HG03175 (cell line): ENCODE data around the gene FAM170A.

Source experiments
- ATAC-seq: cut with Tn5 transposase; IDR thresholded peaks from one replicate; pipeline ENCODE4 v1.9.1; 2021; ENCODE audit warnings: mild to moderate bottlenecking, moderate library complexity; ENCODE audit not compliant: unreplicated experiment

FAM170A gene, protein sequence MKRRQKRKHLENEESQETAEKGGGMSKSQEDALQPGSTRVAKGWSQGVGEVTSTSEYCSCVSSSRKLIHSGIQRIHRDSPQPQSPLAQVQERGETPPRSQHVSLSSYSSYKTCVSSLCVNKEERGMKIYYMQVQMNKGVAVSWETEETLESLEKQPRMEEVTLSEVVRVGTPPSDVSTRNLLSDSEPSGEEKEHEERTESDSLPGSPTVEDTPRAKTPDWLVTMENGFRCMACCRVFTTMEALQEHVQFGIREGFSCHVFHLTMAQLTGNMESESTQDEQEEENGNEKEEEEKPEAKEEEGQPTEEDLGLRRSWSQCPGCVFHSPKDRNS

DNA sequence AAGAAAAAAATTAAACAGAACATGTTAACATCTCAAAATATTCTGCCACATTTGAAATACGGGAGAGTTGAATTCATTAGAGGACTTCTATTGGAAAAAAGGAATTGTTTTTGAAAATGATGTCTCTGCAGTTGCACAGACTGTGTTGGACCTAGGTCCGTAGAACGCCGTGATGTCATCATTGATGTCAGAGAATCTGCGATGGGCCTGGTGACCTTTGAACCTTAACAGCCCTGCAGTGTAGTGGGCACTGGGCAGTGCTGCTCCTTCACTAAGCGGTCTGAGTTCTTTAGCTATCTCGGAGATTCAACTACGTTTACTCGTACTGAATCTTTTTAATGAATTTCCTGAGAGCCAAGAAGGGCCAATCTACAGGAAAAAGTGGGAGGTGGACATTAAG, at the start of gene FAM170A:
FAM170A (plus strand) TSS at position 220 of the 400 bp plus-strand sequence. CDS start 211 bp downstream, outside the sequence.
- no peak for ATAC-seq

DNA sequence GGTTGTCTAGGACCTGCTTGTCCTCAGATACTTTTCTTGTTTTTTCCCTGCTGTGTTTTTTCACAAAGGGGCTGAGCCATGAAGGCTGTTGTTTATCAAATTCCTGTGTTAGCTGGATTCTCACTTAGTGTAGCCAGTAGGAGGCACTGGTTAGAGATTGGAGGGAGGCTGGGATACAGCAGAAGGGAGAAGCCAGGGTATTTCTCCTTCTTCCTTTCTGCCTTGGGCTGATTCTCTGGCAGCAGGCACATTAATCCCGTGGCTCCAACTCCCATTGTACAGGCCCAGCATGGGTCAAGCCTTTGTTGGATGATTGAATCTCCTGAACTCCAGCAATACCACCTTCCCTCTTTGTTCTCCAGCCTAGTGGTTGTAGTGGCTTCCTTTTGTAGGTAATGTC, 46.4 kb upstream of the FAM170A start:
- ATAC-seq, result no peak

DNA sequence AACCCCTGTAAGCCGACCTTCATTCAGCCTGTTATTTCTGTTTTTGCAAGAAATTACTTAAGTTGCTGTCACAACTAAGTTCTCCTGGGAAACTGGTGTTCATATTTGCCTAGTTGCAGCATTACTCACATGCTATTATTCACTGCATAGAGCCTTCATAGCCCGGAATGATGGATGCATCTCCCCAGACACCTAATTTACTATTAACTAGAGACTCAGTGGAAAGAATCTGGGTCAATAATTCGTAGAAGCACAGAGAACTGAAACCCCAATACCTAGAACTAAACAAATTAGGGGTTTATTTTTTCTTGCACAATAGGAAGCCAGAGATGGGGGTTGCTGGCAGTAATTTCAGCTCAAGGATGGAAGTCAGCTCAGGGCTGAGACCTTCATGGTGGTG, 45.7 kb upstream of the FAM170A start:
- ATAC-seq, result peak; percentile 90

DNA sequence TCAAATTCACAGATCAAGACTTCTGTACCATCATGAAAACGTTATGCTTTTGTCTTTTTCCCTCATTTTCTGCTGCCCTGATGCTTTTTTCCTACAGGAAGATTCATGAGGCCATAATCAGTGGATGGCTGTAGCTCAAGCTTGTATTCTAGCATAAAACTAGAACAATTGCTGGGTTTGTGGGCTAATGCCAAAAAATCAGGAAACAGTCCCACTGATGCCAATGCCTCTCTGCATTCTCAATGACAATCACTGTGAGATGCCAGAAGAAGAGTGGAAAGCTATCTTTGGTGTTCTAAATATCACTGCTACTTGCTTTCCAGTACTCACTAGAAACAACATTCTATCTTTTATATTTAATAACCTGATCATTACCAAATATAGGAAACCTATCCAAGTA, 33.3 kb upstream of the FAM170A start:
- no peak for ATAC-seq

DNA sequence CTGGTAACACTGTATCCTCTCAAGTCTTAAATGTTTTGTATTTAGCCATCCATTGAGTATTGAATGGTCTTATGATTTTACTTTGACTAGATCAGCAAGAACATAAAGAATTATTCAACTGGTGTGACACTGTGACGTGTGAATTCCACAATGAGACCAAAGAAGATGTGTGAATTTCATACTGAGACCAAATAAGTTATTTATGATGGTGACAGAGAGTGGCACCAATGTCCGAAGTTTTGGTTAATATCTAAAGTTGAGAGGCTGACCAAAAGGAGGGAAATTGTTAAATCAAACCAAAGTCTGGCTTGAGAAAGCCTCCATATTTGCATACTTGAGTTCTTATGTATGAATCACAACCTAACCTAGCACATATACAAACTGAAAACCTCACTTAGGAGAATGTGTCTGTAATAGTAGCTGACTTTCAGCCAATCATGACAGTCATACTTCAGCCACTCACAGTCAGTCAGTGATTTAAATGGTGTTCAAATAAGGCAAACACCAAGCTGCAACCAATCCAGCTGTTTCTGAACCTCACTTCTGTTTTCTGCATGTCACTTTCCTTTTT, 31.5 kb upstream of the FAM170A start:
- peak; percentile 74 for ATAC-seq

DNA sequence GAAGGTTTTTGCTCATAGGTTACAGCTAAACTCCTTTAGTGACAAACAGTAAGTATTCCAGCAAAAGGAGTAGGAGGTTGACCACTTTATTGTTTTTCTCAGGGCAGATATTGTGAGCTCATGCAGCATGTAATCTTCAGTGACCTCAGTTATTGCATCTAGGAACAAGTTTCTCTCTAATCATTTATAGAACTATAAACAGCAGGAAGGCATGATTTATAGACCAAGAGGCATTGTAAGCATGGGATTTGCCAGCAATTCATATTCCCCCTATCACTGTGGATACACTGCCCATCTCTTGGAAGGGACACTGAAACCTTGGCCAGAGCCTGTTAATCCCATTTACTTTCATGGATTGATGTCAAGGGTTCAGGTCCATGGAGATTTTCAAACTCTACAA, 15.4 kb upstream of the FAM170A start:
- ATAC-seq, result no peak

DNA sequence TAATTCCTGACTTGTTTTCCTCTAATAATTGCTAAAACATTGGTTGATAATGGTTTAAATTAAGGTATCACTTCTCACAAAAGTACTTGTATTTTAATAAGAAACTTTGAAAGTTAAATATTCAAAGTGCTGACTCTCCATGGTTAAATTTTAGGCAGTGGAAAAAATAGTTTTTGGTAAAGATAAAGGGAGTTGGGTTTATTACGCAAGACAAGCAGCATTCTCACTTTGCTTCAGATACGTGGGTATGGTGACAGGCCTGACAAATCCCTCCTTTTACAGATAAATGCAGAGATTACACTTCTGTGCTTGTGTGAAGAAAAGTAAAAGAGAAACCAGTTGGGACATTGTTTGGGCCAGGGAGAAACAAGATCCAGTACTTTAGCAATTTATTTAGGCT, 14.5 kb upstream of the FAM170A start:
- no peak for ATAC-seq

DNA sequence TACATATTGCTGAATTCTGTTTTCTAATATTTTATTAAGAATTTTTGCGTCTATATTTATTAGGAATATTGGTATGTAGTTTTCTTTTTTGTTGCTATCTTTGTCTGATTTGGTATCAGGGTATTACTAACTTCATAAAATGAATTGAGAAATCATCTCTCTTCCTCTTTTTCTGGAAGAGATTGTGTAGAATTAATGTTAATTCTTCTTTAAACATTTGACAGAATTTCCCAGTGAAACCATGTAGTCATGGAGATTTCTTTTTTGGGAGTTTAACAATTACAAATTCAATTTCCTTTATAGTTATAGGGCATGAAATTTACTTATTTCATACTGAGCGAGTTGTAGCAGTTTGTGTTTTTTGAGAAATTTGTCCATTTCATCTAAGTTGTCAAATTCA, 3.3 kb upstream of the FAM170A start:
- no peak for ATAC-seq

DNA sequence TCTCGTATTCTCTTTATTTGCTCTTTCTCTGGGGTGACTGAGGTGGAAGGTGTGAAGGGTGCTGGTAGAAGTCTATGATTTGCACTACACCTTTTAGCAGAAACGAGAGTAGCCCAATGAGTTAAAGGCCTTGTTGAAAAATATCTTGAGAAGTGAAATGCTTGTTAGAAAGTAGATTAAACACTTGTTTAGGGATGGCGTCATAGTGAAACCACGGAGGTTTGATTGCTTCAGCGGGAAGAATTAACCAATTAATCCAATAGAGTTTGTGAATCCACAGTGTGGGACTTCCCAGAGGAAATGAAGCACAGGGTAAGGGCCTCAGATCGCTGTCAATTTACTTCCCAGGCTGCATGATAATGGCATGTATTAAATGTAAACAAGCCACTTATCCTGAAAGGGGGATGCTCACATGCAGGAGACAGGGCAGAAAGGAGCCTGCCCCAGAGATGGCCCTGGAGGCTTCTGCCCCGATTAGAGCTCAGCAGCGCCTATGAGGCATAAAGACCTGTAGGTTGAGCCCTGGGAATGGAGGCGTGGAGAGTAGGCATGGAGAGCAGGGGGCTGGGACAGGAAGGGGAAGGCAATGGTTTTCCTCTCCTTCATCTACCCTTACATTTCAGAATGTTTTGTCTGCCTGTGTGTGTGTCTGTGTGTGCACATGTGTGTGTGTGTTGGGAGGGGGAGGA, 1.5 kb downstream of the FAM170A start:
- ATAC-seq, result no peak

DNA sequence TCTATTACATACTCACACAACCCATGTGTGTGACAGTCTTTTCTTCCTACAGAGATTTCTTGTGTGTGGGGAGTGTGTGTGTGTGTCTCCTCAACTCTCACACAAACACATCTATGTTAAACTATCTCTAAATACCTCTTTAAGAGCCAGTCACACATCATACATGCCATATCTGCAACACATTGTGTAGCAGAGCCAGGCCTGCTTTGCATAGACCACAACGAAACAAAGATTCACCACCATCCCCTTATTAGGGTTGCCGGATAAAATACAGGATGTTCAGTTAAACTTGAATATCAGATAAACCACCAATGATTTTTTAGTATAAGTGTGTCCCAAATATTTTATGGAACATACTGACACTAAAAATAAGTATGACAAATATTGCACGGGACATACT, 2.3 kb downstream of the FAM170A start:
- ATAC-seq, result no peak

DNA sequence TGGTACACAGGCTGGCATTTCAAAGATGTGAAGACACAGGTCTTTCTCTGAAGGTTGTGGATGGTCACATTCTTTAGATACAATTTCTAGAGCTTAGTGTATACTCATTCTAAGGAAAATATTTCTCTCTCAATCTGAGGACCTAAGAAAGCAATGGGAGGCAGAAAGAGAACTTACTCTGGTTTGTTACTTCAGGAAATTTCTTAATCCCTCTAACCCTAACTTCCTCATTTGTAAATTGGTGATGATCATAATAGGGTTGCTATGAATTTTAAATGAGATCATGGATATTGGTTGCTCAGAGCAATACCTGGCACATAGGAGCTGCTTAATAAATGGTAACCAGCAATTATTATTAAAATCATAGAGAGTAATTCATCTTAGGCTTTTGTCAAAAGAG, 22.1 kb downstream of the FAM170A start:
- no peak for ATAC-seq

DNA sequence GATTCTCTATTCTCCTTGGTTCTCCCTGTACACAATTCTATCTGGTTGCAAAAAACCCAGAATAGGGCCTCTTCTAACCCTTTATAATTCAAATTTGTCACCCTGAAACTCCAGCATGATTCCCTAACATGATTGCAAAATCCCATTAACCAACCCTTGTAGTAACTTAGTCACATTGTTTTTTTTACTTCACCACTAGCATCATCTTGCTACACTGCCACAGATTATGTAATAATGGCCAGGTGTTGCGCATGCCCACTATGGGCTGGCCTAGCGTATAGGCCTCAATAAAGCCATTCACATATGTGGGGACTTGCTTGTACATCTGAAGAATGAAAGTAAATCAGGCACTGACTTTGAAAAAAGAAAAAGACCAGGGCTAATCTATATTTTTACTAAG, 25.7 kb downstream of the FAM170A start:
- no peak for ATAC-seq

DNA sequence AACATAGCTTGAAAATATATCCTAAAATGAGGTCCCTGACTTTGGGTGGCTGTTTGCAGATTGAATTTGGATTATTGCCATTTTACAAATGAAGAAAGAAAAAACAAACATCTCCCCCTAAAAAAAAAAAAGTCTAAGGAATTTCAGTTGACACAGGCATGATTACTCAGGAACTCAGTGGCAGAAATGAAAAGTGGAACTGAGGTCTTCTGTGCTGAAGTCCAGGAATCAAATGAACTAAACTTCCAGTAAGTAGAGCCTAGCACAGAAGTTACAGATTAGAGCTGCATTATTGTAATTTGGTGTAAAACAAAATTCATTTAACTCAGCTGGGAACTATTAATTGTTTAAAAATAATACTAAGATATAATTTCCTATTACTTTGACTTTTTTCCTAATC, 26.7 kb downstream of the FAM170A start:
- no peak for ATAC-seq

DNA sequence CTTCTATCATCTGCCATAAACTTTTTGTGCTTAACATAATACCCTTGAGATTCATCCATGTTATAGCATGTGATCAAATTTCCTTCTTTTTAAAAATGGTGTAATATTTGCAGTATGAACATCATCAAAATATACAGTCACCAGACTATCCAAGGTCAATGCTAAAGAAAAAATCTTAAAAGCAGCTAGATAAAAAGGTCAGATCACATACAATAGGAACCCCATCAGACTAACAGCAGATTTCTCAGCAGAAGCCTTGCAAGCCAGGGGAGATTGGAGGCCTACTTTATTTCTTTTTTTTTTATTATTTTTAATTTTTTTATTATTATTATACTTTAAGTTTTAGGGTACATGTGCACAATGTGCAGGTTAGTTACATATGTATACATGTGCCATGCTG, 37.2 kb downstream of the FAM170A start:
- no peak for ATAC-seq

DNA sequence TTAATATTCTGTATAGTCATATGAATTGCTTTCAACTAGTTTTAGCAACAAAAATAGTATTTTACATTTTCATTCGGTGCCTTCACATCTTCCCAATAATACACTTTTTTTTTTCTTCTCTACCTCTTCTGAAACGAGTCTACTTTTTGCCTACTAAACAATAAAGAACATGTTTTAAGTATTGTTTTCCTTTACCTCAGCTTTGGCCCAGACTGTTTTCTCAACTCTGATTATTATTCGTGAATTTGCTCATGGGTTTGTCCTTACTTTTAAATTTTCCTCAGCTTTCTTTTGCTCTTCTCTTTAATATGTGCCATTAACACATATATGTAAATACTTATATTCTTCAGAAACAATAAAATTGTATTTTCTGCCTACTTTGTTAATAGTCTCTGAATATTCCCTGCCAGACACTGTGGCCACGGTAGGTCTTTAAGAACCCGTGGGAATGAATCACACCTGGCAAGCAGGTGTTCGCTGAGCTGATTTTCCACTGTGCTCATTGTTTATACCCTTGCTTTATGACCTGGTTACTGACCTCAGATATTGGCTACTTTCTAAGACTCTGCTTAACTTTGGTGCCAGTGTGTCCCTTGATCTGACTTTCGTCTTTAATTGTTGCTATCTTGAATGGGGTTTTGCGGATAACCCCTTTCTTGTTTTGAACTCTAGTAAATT, 49.1 kb downstream of the FAM170A start:
- ATAC-seq, result no peak

DNA sequence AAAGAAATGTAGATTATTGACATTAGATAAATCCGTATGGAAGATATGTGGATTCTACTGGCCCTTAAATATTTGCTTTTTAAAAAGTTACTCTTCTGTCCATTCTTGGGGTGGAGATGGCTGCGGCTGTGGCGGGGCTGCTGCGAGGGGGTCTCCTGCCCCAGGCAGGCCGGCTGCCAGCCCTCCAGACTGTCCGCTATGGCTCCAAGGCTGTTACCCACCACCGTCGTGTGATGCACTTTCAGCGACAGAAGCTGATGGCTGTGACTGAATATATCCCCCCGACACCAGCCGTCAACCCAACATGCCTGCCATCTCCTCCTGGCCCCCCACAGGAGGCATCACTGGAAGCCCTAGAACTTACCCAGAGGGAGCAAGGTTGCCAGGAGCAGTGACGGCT, 50.7 kb downstream of the FAM170A start:
- ATAC-seq, result no peak

DNA sequence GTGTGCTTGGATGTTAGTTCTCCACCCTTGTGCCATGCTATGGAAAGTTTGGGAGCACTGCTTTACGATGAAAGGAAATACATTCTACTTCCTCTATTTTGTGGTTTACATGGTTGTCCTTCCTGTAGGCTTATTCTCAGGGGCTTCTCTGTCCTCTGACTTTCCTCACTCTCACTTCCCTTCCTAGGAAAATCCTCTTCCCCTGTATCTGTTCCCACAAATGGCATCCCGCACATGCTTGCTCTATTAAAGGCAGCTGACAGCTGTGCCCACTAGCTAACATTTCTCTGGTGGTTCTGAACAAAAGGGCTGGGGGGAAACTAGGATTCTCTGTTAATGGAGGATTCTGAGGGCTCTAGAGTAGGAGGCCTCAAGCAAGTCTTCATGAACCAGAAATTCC, 52.4 kb downstream of the FAM170A start:
- no peak for ATAC-seq

DNA sequence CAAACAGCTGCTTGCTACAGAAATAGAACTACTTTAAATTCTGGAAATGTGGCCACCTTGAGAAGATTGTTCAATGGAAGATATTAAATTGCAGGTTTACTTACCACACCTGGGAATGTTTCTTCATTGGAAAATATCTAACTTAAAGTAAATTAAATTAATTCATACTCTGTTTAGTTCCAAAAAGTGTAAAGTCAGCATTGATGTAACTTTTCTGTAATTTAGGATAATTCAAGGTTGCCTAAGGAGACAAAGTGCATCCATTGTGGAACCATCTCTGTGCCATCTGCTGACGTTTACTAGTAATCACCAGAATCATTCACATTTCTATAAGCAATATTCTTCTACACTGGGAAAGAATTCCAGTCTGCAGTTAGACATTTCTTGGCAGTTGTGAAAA, 53.0 kb downstream of the FAM170A start:
- ATAC-seq, result no peak
